Gastrocnemius medialis (tissue), 4 donors: Measurements from ENCODE around the gene TEX2. TPM values are rescaled to one million over a fixed set of nuclear protein-coding genes. Genes with fewer than 3 reads are reported as not detected.

ENCODE experiments used
- ATAC-seq, 2 donors: fragments of 150-250 bp; one replicate each; pipeline ENCODE4 v1.9.1; 2016
- DNase-seq, 2 donors: peaks; one replicate each; pipeline ENCODE4 v3.0.0-alpha.2; 2019
- H3K27ac ChIP-seq, 4 donors: fragments of 200-600 bp; sonication (generic); 1 replicate in 1 of 4; 2 replicates in 3 of 4; pipeline ENCODE4 v1.5.1; 2016 to 2018; ENCODE audit warnings: mild to moderate bottlenecking in 2 of 4, moderate library complexity in 1 of 4
- H3K27me3 ChIP-seq, 3 donors: fragments of 200-600 bp; sonication (generic) in 2 of 3; 1 replicate in 1 of 3; 2 replicates in 2 of 3; pipeline versions ENCODE4 v1.5.1 to v1.6.0; 2016 to 2019; ENCODE audit warnings: mild to moderate bottlenecking in 1 of 3, moderate library complexity in 1 of 3
- H3K36me3 ChIP-seq, 2 donors: fragments of 200-600 bp; sonication (generic) in 1 of 2; one replicate each; pipeline ENCODE4 v1.5.1; 2017 to 2018
- H3K4me1 ChIP-seq, 2 donors: fragments of 200-600 bp; sonication (generic) in 1 of 2; one replicate each; pipeline ENCODE4 v1.5.1; 2016 to 2017; ENCODE audit warnings: mild to moderate bottlenecking in 2 of 2
- H3K4me3 ChIP-seq, 4 donors: fragments of 200-600 bp; sonication (generic) in 3 of 4; 1 replicate in 1 of 4; 2 replicates in 3 of 4; pipeline ENCODE4 v1.5.1; 2016 to 2019; ENCODE audit warnings: mild to moderate bottlenecking in 2 of 4
- H3K9me3 ChIP-seq, 3 donors: fragments of 200-600 bp; sonication (generic) in 2 of 3; 1 replicate in 1 of 3; 2 replicates in 2 of 3; pipeline ENCODE4 v1.5.1; 2016 to 2019
- POLR2A ChIP-seq, 2 donors: fragments of 450-650 bp; IDR thresholded peaks; one replicate each; pipeline ENCODE4 v1.6.1; 2017; ENCODE audit warnings: antibody characterized with exemption in 2 of 2, mild to moderate bottlenecking in 2 of 2, moderate library complexity in 2 of 2
- in situ Hi-C, 4 donors: fragments of 200-750 bp; cut with MboI; loops; one replicate each; pipeline versions ENCODE4 v1.15.0 to v1.8.0; 2017; ENCODE audit warnings: low sequenced_read_pairs in 4 of 4
- intact Hi-C: fragments of 100-400 bp; cut with DNase I; formaldehyde crosslinking; loops from one replicate; pipeline ENCODE4 v1.15.1; 2023; ENCODE audit warnings: low total_unique reads
- total RNA-seq, 4 donors: library from RNA; depleted of rRNA; stranded (reverse); fragments of >200 nt; gene quantifications; one replicate each; pipeline versions ENCODE4 v1.1.0 to v1.2.3, GENCODE V29; 2016
- TF ChIP-seq, protein P1 (sequence below), 5 experiments: fragments of 450-650 bp in 3 of 5; fragments of 200-600 bp in 2 of 5; sonication (generic) in 2 of 5; IDR thresholded peaks in 4 of 5; conservative IDR thresholded peaks in 1 of 5; 1 replicate in 4 of 5; 2 replicates in 1 of 5; pipeline ENCODE4 v1.5.1; 2016 to 2019; ENCODE audit warnings: antibody characterized with exemption in 5 of 5, mild to moderate bottlenecking in 3 of 5, moderate library complexity in 3 of 5

The TEX2 gene
- total RNA-seq, 4 donors from 2014 or later, result 39.0 to 91.1 (median 77.4) TPM

DNA sequence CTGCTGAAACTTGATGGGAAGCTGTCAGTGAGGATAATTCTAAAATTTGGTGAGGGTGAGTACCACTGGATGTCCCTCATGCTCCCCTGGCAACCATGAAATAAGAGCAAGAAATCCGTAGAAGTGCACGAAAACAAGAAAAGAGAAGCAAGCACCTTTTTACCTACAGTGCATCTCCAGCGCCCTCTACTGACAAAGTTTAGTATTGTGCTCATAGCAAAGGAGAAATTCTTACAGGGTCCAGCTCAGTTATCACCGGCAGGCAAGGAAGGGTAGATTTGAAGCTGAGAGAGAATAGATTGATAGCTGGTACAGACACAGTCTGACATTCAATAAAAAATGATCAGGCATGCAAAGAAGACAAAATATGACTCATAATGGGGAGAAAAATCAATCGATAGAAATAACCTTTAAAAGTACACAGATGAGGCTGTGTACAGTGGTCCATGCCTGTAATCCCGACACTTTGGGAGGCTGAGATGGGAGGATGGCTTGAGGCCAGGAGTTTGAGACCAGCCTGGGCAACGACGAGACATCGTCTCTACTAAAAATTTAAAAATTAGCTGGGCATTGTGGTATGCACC is 28.3 kb upstream of the TEX2 start:
- no peak overlapping the region for H3K4me3 ChIP-seq
- ATAC-seq (no peak), DNase-seq (no peak)
- H3K27ac ChIP-seq, result no peak overlapping the region
- H3K9me3 ChIP-seq, result no peaks in the 10 kb centered on the region
- H3K4me1 ChIP-seq, result no peaks in the 10 kb centered on the region
- TF ChIP-seq, protein P1, sequence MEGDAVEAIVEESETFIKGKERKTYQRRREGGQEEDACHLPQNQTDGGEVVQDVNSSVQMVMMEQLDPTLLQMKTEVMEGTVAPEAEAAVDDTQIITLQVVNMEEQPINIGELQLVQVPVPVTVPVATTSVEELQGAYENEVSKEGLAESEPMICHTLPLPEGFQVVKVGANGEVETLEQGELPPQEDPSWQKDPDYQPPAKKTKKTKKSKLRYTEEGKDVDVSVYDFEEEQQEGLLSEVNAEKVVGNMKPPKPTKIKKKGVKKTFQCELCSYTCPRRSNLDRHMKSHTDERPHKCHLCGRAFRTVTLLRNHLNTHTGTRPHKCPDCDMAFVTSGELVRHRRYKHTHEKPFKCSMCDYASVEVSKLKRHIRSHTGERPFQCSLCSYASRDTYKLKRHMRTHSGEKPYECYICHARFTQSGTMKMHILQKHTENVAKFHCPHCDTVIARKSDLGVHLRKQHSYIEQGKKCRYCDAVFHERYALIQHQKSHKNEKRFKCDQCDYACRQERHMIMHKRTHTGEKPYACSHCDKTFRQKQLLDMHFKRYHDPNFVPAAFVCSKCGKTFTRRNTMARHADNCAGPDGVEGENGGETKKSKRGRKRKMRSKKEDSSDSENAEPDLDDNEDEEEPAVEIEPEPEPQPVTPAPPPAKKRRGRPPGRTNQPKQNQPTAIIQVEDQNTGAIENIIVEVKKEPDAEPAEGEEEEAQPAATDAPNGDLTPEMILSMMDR (IDR thresholded peaks at IDR 0.05 in 4 of 5, conservative IDR thresholded peaks at IDR 0.05 in 1 of 5), result peak in 3 of 5 experiments; percentile 14 to 31 (median 14)
- TF ChIP-seq POLR2A (IDR thresholded peaks at IDR 0.05), result no peak
- H3K27me3 ChIP-seq, result no peaks in the 10 kb centered on the region
- intact Hi-C loops, result no loop called here
- no peaks in the 10 kb centered on the region for H3K36me3 ChIP-seq
- in situ Hi-C loops, result loop anchor here (25.0 kb wide), 3 partner anchors 229 to 379 kb away; partner anchors contain the start of genes CSHL1 (in 3 of the 4) and GH1 (in 3 of the 4)

- H3K9me3 ChIP-seq, result no peaks in the 10 kb centered on the region
- no peak overlapping the region for H3K27ac ChIP-seq
- H3K36me3 ChIP-seq, result no peaks in the 10 kb centered on the region
- intact Hi-C loops, result no loop called here
- no peaks in the 10 kb centered on the region for H3K4me1 ChIP-seq
- ATAC-seq, result no peak
- no peaks in the 10 kb centered on the region for H3K27me3 ChIP-seq
- in situ Hi-C loops, result loop anchor here (10.0 to 25.0 kb wide), 5 partner anchors 227 to 377 kb away; partner anchors contain the start of genes CSHL1 (in 4 of the 4), GH1 (in 4 of the 4) and ICAM2 (in 2 of the 4)
- no peak for TF ChIP-seq POLR2A (IDR thresholded peaks at IDR 0.05)
- TF ChIP-seq, protein P1 (IDR thresholded peaks at IDR 0.05 in 4 of 5, conservative IDR thresholded peaks at IDR 0.05 in 1 of 5), result no peak
- no peak overlapping the region for H3K4me3 ChIP-seq
- no peak for DNase-seq
Measured at GRCh38 chr17:64289741-64290141, 26.7 kb upstream of the TEX2 start.

- ATAC-seq (peak; percentile 32 to 53), DNase-seq (peak; percentile 24 to 29)
- Histone ChIP-seq H3K27ac (peak overlapping the region; percentile 51 to 71 (median 59)), H3K9me3 (no peaks in the 10 kb centered on the region), H3K36me3 (no peaks in the 10 kb centered on the region), H3K4me3 (peak overlapping the region; percentile 14 to 47 (median 36)), H3K4me1 (peaks cover 18 to 22% of the 10 kb centered on the region in 2 donors), H3K27me3 (no peaks in the 10 kb centered on the region)
- intact Hi-C loops, result loop anchor here (1.0 to 5.0 kb wide), 2 partner anchors 134 to 255 kb away; no protein-coding TSS in a partner anchor
- no peak for TF ChIP-seq POLR2A (IDR thresholded peaks at IDR 0.05)
- TF ChIP-seq, protein P1 (IDR thresholded peaks at IDR 0.05 in 4 of 5, conservative IDR thresholded peaks at IDR 0.05 in 1 of 5), result no peak
- in situ Hi-C loops, result loop anchor here (5.0 to 25.0 kb wide), 6 partner anchors 135 to 370 kb away; partner anchors contain the start of genes CSHL1 (in 4 of the 4), GH1 (in 4 of the 4) and ICAM2 (in 2 of the 4)
Measured at GRCh38 chr17:64282753-64283080, 19.7 kb upstream of the TEX2 start.

DNA sequence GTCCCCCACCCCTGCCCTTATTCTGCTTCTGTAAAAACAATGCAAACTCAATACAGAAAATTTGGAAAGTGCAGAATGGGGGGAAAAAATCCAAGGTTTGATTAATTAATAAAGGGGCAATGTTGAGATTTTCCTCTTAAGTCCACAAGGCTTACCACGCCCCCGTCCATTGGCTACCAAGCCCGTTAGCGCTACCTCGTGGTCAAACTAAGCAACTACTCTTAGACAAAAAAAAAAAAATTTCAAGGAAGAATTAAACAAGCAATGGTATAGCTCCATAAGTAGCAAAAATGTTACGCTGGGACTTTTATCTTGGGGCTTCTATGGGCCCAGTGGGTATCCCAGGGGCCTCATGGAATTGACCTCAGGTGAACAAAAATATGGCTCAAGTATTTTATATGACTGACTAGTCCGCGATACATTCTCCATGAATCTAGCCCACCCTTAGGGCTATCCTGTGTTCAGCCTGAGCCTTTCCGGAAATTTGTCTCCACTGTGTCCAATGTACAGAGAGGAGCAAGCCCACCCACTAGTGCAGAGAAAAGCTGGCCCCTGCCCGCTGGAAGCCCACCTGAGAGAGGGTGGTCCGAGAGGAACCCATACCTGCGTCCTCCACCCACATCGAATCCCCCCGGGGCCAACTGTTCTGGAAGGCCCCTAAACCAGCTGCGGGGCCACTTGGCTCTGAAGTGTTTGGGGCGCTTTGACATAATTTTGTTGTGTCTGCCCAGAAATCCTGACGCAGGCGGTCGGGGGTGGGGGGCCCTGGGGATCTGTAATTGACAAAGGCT is 19.1 kb upstream of the TEX2 start:
- TF ChIP-seq, protein P1 (IDR thresholded peaks at IDR 0.05 in 4 of 5, conservative IDR thresholded peaks at IDR 0.05 in 1 of 5), result peak; percentile 72 to 89 (median 85)
- no peak for TF ChIP-seq POLR2A (IDR thresholded peaks at IDR 0.05)
- intact Hi-C loops, result loop anchor here (1.0 to 5.0 kb wide), 3 partner anchors 66 to 255 kb away; no protein-coding TSS in a partner anchor

More for the DNA sequence above, 19.1 kb upstream of the TEX2 start:
- Histone ChIP-seq H3K27ac (peak overlapping the region; percentile 51 to 71 (median 59)), H3K36me3 (no peaks in the 10 kb centered on the region), H3K4me3 (peak overlapping the region; percentile 14 to 47 (median 36)), H3K27me3 (no peaks in the 10 kb centered on the region), H3K9me3 (no peaks in the 10 kb centered on the region), H3K4me1 (peaks cover 23 to 28% of the 10 kb centered on the region in 2 donors)
- peak; percentile 35 to 41 for ATAC-seq
- in situ Hi-C loops, result loop anchor here (5.0 to 25.0 kb wide), 6 partner anchors 135 to 370 kb away; partner anchors contain the start of genes CSHL1 (in 4 of the 4), GH1 (in 4 of the 4) and ICAM2 (in 2 of the 4)
- peak; percentile 35 to 45 for DNase-seq
